ENCODE measurements around the gene TYMS.

GRCh38 chr18:647304-647703 lies 10.1 kb upstream of the TYMS start:
- TF ChIP-seq CTCF (IDR thresholded peaks at IDR 0.05) = no peak
- no peak for TF ChIP-seq POLR2A (IDR thresholded peaks at IDR 0.05)

Measured in uterus (tissue), 2 donors.